NCI-H2029 (cell line): ENCODE data around the gene CD70.
"Not testable (repeated sequence)": the region's sequence is repeated elsewhere in the genome, so short reads cannot be mapped to it uniquely, and the experiment has no call there.

Experiments
- DNase-seq: peaks from one replicate; lab custom pipeline; 2025; lab: John Stamatoyannopoulos, UW

Gene CD70

DNA sequence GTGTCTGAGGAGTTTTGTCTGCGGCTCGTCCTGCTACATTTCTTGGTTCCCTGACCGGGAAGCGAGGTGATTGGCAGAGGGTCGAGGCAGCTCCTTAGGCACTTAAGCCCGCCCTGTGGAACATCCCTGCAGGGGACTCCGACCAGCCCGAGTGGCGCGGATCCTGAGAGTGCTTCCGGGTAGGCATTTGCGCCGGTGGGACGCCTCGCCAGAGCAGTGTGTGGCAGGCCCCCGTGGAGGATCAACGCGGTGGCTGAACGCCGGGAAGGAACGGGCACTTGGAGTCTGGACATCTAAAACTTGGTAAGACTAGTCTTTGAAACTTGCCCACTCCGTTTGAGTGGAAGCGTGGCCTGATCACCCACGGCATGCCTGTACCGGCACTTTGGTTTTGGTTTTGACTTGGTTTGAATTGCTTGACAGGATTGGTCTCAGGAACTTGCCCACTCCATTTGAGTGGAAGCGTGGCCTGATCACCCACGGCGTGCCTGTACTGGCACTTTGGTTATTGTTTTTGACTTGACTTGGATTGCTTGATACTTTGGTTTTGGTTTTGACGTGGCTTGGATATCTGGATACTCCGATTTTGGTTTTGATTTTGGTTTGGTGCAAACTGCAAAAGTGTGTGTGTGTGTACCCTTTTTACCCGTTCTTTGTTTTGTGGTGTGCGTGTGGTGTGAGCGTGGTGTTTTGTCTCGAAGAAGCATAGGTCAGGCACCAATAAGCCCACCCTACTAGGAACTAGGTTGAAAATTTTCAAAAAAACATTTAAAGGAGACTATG, 6.7 kb upstream of the CD70 start:
- DNase-seq = not testable (repeated sequence)

DNA sequence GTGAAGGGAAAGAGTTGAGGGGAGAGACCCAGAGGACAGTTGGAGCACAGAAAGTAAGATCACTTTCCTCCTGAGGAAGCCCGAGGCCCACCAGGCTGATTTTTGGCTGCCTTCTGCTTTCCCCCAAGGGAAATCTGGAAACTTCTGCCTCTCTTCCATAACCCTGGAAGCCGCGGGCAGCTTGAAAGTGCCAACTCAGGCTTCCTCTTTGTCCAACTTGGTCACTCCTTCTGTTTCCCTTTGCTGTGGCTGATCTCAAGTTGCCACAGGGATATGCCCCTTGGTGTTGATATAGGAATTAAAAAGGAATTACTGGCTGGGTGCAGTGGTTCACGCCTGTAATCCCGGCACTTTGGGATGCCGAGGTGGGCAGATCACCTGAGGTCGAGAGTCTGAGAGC, 5.7 kb upstream of the CD70 start:
- no peak for DNase-seq

DNA sequence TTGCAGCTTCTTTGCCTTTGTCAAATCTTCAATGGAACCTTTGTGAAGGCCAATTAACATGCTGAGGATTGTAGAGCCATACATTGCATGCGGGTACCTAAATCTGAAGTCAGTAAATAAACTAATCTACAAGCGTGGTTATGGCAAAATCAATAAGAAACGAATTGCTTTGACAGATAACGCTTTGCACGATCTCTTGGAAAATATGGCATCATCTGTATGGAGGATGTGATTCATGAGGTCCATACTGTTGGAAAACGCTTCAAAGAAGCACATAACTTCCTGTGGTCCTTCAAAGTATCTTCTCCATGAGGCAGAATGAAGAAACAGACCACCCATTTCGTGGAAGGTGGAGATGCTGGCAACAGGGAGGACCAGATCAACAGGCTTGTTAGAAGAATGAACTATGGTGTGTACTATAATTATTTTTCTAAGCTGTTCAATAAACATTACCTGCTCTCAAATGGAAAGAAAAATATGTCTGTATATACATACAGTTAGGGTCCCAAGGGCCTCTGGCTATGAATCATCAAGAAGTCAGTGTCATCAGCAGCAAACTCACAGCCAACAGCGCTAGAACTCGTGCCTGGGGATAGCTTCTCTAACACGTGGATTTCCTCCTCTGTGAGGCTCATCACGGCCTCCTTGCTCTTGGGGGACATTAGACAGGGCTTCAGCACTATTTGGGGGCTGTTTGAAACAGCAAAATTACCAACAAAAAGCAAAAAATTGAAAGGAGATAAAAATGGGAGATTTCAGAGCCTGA, 2.9 kb upstream of the CD70 start:
- DNase-seq = no peak

DNA sequence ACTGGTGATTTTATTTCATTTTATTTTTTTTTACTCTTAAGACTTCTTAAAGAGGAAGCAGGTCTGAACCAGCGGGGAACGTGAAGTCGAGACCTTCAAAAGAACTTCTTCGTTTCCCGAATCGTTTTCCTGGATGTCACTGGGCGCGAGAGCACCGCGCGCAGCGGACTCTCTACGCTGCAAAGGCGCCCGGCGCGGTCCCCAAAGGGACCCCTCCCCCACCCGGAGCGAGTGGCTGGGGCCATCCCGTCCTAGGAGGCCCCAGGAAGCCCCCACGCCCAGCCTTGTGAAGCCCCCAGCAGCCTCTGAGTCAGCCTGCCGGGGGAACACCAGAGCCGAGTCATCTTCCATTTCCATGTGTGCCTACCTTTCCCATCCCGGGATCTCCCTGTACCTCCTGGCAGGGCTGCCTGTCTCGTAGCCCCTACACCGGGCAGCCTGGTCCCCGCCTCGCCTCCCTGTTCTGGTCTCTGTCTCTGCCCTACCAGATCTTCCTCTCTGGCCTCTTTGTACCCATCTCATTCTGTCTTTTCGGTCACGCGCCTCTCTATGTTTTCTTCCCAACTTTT, 608 bp downstream of the CD70 start:
- DNase-seq = no peak

DNA sequence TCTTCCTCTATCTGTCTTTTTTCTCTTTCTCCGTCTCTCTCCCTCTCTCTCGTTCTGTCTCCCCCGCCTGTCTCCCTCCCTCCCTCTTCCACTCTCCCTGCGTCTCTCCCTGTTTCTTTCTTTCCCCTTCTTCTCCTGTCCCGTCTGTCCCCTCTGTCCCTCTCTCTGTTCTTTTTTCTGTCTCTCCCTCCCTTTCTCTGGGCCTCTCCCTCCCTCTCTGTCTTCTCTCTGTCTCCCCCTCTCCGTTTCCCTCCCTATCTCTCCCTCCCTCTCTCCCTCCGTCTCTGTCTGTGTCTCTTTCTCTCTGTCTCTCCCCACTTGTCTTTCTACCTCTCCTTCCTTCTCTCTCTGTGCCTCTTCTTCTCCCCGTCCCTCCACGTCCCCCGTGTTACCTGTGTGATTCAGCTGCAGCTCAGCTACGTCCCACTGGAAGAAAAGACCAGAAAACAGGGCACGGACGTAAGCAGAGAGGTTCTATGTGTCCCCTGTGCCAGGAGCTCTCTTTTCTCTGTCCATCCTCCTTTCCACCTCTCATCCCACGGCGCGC, 1.2 kb downstream of the CD70 start:
- DNase-seq = no peak

DNA sequence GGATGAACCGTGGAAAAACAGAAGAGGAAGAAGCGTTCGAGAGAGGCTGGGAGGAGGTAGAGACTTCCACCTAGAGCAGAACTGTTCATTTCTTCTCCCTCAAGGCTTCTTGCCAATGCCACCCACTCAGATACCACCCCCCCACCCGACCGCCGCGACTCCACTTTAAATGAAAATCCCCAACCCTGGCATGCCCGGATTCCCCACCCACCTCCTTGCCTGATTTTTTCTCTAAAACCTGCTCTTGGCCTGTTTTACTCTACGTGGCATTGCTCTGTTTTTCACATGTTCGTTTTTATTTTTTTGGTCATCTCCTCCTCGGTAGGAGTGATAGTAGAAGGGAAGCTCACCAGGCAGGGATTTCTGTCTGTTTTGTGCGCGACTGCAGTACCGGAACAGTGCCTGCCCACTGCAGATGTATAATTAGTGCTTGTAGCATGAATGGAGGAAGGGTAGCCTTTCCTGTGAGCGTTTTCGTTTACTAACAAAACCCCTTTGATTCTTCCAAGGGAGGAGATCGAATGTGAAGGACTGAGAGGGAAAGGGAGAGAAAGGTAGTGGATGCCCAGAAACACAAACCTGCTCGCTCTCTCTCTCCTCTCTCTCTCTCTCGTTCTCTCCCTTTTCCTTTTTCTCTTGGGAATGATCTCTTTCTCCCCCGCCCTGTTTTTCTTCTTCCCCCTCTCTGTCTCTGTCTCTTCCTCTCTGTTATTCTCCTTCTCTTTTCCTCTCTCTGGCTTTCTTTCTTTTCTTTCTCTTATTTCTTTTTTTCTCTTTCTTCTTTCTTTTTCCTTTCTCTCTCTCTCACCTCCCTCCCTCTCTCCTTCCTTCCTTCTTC, 2.2 kb downstream of the CD70 start:
- no peak for DNase-seq

DNA sequence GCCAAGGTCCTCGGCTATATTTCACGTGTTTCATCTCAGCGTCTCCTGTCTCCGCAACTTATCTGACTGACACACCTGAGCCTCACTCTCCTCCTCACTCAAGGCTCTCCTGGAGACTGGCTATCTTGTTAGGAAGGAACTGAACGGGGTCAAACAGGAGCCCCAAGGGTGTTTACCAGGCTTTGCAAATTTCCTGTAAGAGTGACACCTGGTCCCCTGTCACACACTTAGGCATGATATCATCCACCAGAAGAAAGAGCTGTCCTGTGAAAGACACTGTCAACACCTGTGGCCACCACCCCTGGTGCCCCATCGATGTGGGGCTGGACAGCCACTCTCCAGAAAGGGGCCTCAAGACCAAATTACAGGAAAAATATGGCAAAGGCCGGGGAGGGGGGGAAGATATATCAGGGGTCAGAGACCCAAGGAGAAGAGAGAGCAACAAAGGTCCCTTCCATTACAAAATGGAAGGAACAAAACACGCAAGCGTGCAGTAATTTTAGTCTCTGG, 2.9 kb downstream of the CD70 start:
- DNase-seq = no peak

DNA sequence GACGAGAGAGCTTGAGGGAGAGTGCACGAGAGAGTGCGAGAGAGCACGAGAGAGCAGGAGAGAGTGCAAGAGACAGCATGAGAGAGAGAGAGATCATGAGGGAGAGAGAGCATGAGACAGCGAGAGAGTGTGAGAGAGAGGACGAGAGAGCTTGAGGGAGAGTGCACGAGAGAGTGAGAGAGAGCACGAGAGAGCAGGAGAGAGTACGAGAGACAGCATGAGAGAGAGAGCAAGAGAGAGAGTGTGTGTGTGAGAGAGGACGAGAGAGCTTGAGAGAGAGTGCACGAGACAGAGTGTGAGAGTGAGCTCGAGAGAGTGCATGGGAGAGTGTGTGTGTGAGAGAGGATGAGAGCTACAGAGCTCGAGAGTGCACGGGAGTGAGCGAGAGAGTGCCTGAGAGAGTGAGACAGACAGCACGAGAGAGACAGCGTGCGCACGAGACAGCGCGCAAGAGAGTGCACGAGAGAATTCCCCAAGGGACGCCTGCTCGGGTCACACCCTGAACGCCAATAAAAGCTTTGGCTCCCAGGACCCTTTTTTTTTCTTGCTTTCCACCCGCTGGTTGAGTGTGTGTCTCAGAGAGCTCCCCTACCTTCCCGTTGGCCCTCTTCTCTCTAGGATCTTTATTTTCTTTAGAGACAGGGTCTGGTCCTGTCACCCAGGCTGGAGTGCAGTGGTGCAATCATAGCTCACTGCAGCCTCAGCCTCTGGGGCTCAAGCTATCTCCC, 3.7 kb downstream of the CD70 start:
- no peak for DNase-seq

DNA sequence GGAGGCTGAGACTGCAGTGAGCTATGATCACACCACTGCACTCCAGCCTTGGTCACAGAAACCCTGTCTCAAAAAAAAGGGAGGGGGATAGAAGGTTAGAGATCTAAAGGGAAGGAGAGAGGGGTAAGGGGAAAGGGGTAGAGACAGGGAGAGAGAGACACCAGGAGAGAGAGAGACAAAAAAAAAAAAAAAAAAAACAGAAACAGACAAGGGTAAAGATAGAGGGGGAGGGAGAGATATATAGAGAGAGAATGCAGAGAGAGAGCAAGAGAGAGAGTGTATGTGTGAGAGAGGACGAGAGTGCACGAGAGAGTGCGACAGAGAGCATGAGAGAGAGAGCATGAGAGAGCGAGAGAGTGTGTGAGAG, 4.2 kb downstream of the CD70 start:
- DNase-seq = no peak

DNA sequence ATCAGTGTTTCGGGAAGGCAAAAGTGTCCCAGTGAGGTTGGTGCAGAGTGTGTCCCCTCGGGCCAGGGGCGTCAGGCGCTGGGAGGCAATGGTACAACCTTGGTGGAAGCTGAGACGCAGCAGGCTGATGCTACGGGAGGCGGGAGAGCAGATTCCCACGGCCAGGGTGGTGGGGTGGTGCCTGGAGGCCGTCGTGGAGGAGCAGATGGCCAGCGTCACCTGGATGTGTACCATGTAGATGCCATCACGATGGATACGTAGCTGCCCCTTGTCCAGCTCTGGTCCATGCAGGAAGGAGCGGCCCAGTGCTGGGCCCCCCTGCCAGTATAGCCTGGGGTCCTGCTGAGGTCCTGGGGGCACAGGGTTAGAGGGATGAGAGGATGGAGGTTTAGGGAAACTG, 4.9 kb downstream of the CD70 start:
- no peak for DNase-seq

DNA sequence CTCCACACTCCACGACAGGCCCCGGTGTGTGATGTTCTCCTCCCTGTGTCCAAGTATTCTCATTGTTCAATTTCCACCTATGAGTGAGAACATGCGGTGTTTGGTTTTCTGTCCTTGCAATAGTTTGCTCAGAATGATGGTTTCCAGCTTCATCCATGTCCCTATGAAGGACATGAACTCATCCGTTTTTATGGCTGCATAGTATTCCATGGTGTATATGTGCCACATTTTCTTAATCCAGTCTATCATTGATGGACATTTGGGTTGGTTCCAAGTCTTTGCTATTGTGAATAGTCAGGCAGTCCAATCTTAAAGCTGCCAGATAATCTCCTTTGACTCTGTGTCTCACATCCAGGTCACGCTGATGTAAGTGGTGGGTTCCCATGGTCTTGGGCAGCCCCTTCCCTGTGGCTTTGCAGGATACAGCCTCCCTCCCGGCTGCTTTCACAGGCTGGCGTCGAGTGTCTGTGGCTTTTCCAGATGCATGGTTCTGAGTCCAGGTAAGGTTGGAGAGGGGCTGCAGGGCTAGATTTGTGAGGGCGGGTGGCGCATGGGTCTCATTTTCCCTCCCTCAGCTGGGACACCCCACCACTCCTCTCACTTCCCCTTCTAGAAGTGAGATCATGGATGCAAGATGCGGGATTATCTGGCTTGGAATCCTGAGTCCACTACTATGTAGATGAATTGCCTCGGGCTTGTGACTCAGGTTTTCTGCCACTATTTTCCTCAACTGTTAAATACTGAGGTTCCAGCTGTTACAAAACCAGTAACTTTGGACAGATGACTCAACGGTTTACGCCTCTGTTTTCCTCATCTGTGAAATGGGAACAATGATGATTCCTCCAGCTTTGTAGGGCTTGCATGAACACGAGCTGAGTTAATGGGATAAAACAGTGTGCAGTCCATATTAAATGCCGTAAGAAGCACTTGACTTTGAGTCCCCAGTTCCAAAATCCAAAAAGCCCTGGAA, 8.2 kb downstream of the CD70 start:
- DNase-seq = not testable (repeated sequence)

DNA sequence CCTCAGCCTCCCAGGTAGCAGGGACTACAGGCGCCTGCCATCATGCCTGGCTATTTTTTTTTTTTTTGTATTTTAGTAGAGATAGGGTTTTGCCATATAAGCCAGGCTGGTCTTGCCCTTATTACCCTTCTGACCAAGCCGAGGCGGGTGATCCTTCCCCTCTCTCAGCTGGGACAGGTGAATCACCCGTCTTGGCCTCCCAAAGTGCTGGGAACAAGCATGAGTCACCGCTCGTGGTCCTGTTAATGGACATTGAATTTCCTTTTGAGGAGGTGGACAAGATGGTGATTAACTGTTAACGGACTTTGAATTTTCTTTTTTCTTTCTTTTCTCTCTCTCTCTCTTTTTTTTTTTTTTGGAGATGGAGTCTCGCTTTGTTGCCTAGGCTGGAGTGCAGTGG, 10.6 kb downstream of the CD70 start:
- no peak for DNase-seq

DNA sequence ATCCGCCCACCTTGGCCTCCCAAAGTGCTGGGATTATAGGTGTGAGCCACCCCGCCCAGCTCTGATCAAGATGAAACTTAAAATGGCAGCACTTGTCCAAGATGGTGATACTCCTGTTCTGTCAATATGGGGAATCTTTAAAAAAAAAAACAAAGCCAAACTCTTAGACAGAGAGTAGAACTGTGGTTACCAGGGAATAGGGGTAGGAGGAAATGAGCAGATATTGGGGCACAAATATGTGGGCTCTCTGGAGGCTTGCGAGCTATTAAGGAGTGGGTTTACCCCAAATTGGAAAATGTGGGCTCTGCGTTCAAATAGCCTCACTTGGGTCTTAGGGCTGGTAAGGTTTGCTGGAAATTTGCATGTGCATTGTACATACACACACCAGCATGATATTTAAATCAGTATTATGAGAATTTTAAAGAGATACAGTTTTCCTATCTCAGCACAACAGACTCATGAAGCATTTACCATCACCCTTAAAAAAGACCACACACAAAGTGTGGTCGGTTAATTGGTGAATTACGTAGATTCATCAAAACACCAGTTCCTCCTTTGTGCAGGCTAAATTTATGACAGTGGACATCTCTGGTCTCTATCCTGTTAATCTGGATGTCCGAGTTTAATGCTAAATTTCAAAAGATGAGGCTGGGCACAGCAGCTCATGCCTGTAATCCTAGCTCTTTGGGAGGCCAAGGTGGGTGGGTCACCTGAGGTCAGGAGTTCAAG, 11.3 kb downstream of the CD70 start:
- DNase-seq = no peak

DNA sequence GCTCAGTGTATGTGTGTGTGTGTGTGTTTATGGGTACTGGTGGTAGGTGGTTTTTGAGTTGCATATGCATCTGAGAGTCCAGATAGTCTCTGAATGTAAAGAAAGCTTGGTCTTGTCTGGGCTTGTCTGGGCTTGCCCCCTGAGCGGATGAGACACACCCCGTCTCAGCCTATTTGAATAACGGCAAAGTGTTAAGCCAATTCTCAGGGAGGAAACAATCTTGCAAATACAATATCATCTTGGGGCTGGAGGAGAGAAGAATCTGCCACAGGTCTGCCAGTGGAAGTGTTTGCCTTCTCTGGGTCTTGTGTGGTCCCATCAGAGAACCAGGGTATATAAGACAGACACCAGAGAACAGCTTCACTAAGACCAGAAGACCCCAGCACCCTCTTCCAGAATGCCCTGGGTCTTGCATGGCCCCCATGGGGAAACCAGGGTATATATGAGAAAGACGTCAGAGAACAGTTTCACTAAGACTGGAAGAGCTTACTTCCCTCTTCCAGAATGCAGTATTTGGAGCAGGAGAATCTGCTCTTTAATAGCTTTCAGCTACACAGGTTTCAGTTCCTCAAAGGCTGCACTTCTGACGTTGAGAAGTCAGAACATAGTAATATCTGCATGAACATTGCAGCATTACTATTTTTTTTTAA, 13.3 kb downstream of the CD70 start:
- no peak for DNase-seq

DNA sequence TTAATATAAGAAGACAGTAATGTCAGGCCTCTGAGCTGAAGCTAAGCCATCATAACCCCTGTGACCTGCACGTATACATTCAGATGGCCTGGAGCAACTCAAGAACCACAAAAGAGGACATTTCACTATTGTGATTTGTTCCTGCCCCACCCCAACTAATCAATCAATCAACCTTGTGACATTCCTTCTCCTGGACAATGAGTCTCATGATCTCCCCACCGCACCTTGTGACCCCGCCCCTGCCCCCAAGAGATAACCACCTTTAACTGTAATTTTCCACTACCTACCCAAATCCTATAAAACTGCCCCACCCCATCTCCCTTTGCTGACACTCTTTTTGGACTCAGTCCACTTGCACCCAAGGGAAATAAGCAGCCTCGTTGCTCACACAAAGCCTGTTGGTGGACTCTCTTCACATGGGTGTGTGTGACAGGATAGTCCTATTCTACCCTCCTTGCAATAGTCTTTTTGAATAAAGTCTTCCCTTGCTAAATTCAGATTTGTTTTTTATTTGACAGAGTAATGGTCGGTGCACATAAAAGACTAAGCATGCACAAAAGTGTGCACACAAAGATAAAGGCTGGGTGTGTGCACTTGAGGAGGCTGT, 14.0 kb downstream of the CD70 start:
- no peak for DNase-seq

DNA sequence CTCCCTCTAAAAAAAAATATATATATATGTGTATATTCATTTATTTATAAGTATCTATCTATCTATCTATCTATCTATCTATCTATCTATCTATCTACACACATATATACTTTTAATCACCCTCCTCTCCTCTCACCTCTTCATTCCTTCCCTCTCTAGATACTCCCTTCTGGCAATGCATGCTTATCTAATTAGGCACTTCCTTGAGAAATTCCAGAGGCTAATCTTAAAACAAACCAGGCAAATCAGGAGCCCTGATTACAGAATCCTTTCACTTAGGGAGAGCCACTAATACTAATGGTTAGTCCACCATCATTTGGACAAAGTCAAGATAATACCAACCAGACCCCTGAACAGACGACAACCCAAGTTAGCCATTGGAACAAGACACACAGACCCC, 17.6 kb downstream of the CD70 start:
- no peak for DNase-seq

DNA sequence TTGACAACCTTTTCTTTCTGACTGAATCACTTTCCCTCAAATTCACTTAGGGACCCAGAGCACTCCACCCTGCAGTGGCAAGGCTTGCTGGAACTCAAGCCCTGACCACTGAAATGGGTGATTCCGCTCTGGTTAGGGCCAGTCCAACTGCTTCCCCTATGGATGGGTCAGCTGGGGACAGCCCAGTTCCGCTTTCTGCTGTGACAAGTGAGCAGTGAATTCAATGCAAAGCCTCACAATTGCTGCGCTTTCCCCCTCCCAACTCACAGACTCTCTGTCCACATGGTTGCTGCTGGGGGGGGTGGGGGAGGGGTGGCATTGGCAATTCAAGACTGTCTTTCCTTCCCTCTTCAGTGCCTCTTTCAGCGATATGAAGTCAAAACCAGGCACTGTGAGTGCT, 18.7 kb downstream of the CD70 start:
- DNase-seq = no peak

DNA sequence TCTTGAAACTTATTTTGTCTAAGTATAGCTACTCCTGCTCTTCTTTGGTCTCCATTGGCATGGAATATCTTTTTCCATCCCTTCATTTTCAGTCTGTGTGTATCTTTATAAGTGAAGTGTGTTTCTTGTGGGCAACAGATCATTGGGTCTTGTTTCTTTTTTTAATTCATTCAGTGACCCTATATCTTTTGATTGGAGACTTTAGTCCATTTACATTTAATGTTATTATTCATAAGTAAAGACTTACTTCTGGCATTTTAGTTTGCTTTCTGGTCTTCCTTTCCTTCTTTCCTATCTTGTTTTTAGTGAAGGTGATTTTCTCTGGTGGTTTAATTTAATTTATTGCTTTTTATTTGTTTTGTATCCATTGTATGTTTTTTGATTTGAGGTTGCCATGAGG, 19.8 kb downstream of the CD70 start:
- DNase-seq = no peak
